ENCODE results near the gene STON1. TPM values are rescaled to one million over a fixed set of nuclear protein-coding genes. Genes with fewer than 3 reads are reported as not detected.
"Not testable (repeated sequence)": the region's sequence is repeated elsewhere in the genome, so short reads cannot be mapped to it uniquely, and the experiment has no call there.

Gene STON1
- total RNA-seq, 6 experiments from 2014 or later: 1.1 to 4.3 (median 1.6) TPM

DNA sequence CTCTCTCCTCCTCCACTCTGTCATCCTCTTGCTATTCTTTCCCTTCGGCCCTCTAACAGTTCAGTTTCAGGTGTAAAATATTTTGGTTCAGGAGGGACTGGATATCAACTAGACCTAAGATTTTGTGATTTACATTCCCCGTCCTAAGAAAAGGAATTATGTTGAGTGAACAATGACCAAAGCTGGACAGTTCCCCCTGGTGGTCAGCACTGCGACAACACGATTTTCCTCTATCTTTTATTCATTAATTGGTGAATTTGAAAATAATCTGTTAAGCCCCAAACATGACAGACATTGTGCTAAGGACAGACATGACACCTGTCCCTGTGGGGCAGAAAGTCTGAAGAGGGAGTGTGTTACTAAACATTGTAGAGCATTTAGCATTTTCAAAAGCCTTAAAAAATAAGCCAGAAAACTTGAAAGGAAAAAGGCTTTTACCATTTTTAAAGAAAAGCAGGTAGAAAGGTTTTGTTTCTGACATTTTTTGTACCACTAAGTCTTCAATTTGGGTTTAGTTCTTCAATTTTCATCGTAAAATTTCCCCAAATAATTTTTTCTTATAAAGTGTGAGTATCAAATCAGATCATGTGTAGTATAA, 59.3 kb downstream of the STON1 start:
- no peak for TF ChIP-seq POLR2A (IDR thresholded peaks at IDR 0.05)
- TF ChIP-seq, protein P1, sequence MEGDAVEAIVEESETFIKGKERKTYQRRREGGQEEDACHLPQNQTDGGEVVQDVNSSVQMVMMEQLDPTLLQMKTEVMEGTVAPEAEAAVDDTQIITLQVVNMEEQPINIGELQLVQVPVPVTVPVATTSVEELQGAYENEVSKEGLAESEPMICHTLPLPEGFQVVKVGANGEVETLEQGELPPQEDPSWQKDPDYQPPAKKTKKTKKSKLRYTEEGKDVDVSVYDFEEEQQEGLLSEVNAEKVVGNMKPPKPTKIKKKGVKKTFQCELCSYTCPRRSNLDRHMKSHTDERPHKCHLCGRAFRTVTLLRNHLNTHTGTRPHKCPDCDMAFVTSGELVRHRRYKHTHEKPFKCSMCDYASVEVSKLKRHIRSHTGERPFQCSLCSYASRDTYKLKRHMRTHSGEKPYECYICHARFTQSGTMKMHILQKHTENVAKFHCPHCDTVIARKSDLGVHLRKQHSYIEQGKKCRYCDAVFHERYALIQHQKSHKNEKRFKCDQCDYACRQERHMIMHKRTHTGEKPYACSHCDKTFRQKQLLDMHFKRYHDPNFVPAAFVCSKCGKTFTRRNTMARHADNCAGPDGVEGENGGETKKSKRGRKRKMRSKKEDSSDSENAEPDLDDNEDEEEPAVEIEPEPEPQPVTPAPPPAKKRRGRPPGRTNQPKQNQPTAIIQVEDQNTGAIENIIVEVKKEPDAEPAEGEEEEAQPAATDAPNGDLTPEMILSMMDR (IDR thresholded peaks at IDR 0.05): peak; percentile 54 to 61 (median 56)
- Histone ChIP-seq H3K27ac (no peak overlapping the region), H3K4me3 (no peak overlapping the region), H3K4me1 (no peaks in the 10 kb centered on the region), H3K9me3 (no peaks in the 10 kb centered on the region), H3K27me3 (no peaks in the 10 kb centered on the region), H3K36me3 (no peaks in the 10 kb centered on the region)
- intact Hi-C loops (cut with DNase I): no loop called here
- ATAC-seq: peak; percentile 45 to 70 (median 56)
- WGBS (ENCODE audit: insufficient coverage, low coverage, low lambda C conversion rate, missing lambda C conversion rate): 9% methylated on average over 5 of the region's 5 CpGs
- peak in 1 of 3 donors; percentile 23 for DNase-seq

DNA sequence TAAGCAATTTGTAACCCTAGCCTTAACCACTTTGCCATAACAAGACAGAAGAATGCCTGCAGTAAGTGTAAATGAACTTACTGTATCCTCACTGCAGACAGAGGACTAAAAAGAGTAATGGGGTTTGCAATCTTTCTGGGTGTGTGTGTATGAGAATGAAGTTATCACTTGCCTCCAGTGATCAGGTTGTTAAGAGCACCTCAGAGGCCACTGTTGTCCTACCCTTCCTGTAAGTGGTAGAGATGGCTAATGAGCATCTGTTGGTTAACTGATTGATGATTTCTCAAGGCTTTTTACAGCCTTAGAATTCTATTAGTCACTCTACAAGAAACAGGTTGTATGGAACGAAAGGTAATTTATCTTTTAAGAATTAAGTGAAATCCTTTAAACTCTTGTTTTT, 60.1 kb downstream of the STON1 start:
- no peak for TF ChIP-seq POLR2A (IDR thresholded peaks at IDR 0.05)
- TF ChIP-seq, protein P1 (IDR thresholded peaks at IDR 0.05): no peak
- Histone ChIP-seq H3K36me3 (no peaks in the 10 kb centered on the region), H3K4me1 (no peaks in the 10 kb centered on the region), H3K4me3 (no peak overlapping the region), H3K27ac (no peak overlapping the region), H3K9me3 (no peaks in the 10 kb centered on the region), H3K27me3 (no peaks in the 10 kb centered on the region)
- 90% methylated on average over 1 of the region's 1 CpG for WGBS (ENCODE audit: insufficient coverage, low coverage, low lambda C conversion rate, missing lambda C conversion rate)
- intact Hi-C loops (cut with DNase I): no loop called here
- ATAC-seq: no peak
- no peak for DNase-seq

DNA sequence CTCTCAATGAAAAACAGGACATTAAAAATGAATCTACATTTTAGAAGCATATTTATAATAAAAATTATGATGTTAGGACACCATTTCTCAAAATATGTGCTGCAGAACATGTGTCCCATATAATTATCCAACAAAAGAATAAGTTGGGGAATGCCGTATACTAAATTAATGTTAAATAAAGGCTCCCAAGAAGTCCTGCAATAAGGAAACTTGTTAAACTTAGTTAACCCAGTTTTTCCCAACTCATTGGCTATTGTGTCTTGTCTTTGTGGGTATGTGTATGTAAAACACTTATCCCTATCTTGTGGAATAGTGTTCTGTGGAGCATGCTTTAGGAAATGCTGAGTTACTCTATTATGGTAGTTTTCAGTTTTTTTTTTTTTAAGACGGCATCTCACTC, 62.1 kb downstream of the STON1 start:
- H3K36me3 ChIP-seq: no peaks in the 10 kb centered on the region
- ATAC-seq (no peak), DNase-seq (no peak)
- no peak overlapping the region for H3K27ac ChIP-seq
- intact Hi-C loops (cut with DNase I): no loop called here
- no peak overlapping the region for H3K4me3 ChIP-seq
- H3K9me3 ChIP-seq: no peaks in the 10 kb centered on the region
- TF ChIP-seq, protein P1 (IDR thresholded peaks at IDR 0.05): no peak
- no peak for TF ChIP-seq POLR2A (IDR thresholded peaks at IDR 0.05)
- H3K27me3 ChIP-seq: no peaks in the 10 kb centered on the region
- no peaks in the 10 kb centered on the region for H3K4me1 ChIP-seq
- 79% methylated on average over 1 of the region's 2 CpGs for WGBS (ENCODE audit: insufficient coverage, low coverage, low lambda C conversion rate, missing lambda C conversion rate)

DNA sequence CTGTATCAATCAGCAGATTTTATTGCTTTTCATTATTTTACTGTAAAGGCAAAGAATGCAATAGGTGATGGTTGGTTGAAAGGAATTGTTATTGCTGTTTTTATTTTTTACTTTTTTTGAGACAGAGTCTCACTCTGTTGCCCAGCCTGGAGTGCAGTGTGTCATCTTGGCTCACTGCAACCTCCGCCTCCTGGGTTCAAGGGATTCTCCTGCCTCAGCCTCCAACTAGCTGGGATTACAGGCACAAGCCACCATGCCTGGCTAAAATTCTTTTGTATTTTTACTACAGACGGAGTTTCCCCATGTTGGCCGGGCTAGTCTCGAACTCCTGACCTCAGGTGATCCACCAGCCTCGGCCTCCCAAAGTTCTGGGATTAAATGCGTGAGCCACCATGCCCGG, 66.8 kb downstream of the STON1 start:
- DNase-seq; H3K27me3 ChIP-seq; intact Hi-C loops (cut with DNase I); H3K9me3 ChIP-seq; ATAC-seq; H3K4me1 ChIP-seq; H3K27ac ChIP-seq; H3K4me3 ChIP-seq; H3K36me3 ChIP-seq: not testable (repeated sequence)
- 100% methylated on average over 1 of the region's 7 CpGs for WGBS (ENCODE audit: insufficient coverage, low coverage, low lambda C conversion rate, missing lambda C conversion rate)

DNA sequence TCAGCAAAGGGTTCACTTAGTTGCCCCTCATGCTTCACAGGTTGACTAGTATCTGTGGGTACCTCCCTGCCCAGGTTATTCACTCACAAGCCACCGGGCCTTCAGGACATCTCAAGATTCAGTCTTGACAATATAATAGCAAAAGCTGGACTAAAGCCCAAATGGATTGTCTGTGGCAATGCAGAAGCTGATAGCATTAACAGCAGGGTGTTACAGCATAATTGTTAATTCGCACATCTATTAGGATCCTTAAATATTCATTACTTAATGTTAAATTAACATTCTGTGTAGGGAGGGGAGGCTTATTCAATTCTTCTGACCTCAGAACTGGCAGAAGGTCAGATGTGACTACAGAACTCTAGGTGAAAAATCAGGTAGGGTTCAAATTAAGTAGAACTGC, 67.5 kb downstream of the STON1 start:
- WGBS (ENCODE audit: insufficient coverage, low coverage, low lambda C conversion rate, missing lambda C conversion rate): 84% methylated on average over 2 of the region's 2 CpGs
- Histone ChIP-seq H3K4me1 (no peaks in the 10 kb centered on the region), H3K36me3 (no peaks in the 10 kb centered on the region), H3K4me3 (no peak overlapping the region), H3K27me3 (no peaks in the 10 kb centered on the region), H3K9me3 (no peaks in the 10 kb centered on the region), H3K27ac (no peak overlapping the region)
- TF ChIP-seq, protein P1 (IDR thresholded peaks at IDR 0.05): no peak
- TF ChIP-seq POLR2A (IDR thresholded peaks at IDR 0.05): no peak
- no peak for ATAC-seq
- intact Hi-C loops (cut with DNase I): no loop called here
- DNase-seq: no peak

Measured in right lobe of liver (tissue), 6 donors.